GM21737 (cell line): ENCODE measurements around the gene PEX26.
"Not testable (repeated sequence)": the region's sequence is repeated elsewhere in the genome, so short reads cannot be mapped to it uniquely, and the experiment has no call there.

Source experiments
- ATAC-seq: cut with Tn5 transposase; IDR thresholded peaks from one replicate; pipeline ENCODE4 v1.9.1; 2021; ENCODE audit warnings: mild to moderate bottlenecking, moderate library complexity; ENCODE audit not compliant: unreplicated experiment

PEX26 gene

GRCh38 chr22:18093661-18094060 is 15.9 kb downstream of the PEX26 start:
- ATAC-seq = no peak

GRCh38 chr22:18095101-18095805 is 17.5 kb downstream of the PEX26 start:
- no peak for ATAC-seq

GRCh38 chr22:18096823-18097222 is 19.0 kb downstream of the PEX26 start:
- ATAC-seq = no peak

GRCh38 chr22:18100781-18101180 is 23.0 kb downstream of the PEX26 start:
- no peak for ATAC-seq

- no peak for ATAC-seq
These were observed 23.7 kb downstream of the PEX26 start for GRCh38 chr22:18101536-18101935.

GRCh38 chr22:18103527-18104269 is 25.9 kb downstream of the PEX26 start:
- ATAC-seq = no peak

- ATAC-seq = no peak
These were observed 26.8 kb downstream of the PEX26 start for GRCh38 chr22:18104566-18104965.

- not testable (repeated sequence) for ATAC-seq
These were observed 28.2 kb downstream of the PEX26 start for GRCh38 chr22:18105981-18106380.

GRCh38 chr22:18106550-18107341 is 29.0 kb downstream of the PEX26 start:
- not testable (repeated sequence) for ATAC-seq

GRCh38 chr22:18108187-18108586 is 30.4 kb downstream of the PEX26 start:
- ATAC-seq = no peak

GRCh38 chr22:18109410-18110193 is 31.8 kb downstream of the PEX26 start:
- ATAC-seq = no peak

GRCh38 chr22:18110194-18110953 is 32.6 kb downstream of the PEX26 start, which contains the start of gene TUBA8:
Gene TUBA8 (plus strand): TSS chr22:18110809. CDS start chr22:18110866, 57 bp downstream.
- ATAC-seq = peak; percentile 56

GRCh38 chr22:18110954-18111758 is 33.4 kb downstream of the PEX26 start:
- no peak for ATAC-seq

GRCh38 chr22:18111759-18112330 is 34.1 kb downstream of the PEX26 start:
- no peak for ATAC-seq

- no peak for ATAC-seq
These were observed 34.6 kb downstream of the PEX26 start for GRCh38 chr22:18112440-18112839.

GRCh38 chr22:18113680-18114394 is 36.0 kb downstream of the PEX26 start:
- ATAC-seq = no peak

- no peak for ATAC-seq
These were observed 36.7 kb downstream of the PEX26 start for GRCh38 chr22:18114495-18114894.

- no peak for ATAC-seq
These were observed 37.3 kb downstream of the PEX26 start for GRCh38 chr22:18114976-18115652.
